Midbrain (tissue), 1 donor: Measurements from ENCODE around the gene GABRR2.

Experiments used
- DNase-seq: peaks from one replicate; lab custom pipeline; 2025; lab: John Stamatoyannopoulos, UW

Gene GABRR2

DNA sequence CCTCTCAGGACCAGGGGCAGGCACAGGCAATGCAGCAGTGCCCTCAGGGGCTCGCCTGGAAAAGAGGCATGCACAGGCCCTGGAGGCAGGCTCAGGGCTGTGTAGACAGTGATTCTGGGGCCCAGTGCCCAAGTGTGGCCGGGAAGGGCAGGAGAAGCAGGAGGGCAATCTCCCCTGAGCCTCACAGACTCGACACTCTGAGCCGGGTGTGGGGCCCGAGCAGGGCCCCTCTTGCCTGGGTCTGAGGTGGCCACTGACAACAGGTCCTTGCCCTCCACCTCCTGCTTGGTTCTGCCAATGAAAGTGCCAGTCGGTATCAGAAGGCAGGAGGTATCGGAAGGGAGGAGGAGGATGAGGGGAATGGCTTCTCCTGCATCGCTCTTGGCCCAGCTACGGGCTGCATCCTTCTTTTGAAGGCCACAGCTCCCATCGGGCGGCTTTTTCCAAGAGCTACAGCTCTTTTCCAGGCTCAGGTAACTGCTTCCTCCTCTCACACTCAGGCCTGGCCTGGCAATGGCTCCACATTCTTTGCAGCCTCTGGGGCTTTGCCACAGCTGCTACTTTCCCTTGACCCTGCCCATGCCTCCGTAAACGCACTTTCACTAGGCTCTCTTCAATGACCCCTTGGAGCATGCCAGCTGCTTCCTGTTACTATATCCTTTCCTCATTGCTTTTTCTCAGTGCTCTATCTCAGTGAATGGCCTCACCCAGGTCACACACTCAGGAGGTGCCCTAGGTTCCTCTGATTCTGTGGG lies 24.5 kb downstream of the GABRR2 start:
- DNase-seq, result no peak

DNA sequence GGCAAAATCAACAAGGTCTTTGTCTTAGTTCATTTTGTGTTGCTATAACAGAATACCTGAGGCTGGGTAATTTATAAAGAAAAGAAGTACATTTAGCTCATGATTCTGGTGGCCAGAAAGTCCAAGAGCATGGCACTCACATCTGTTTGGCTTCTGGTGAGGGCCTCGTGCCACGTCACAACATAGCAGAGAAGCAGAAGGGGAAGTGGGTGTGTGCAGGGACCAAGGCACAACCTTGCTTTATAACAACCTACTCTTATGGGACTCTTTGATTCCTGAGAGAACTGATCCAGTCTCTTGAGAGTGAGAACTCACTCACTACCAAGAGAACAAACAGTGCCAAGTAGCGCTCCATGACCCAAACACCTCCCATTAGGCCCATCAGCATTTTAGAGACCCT lies 25.4 kb downstream of the GABRR2 start:
- DNase-seq, result no peak

DNA sequence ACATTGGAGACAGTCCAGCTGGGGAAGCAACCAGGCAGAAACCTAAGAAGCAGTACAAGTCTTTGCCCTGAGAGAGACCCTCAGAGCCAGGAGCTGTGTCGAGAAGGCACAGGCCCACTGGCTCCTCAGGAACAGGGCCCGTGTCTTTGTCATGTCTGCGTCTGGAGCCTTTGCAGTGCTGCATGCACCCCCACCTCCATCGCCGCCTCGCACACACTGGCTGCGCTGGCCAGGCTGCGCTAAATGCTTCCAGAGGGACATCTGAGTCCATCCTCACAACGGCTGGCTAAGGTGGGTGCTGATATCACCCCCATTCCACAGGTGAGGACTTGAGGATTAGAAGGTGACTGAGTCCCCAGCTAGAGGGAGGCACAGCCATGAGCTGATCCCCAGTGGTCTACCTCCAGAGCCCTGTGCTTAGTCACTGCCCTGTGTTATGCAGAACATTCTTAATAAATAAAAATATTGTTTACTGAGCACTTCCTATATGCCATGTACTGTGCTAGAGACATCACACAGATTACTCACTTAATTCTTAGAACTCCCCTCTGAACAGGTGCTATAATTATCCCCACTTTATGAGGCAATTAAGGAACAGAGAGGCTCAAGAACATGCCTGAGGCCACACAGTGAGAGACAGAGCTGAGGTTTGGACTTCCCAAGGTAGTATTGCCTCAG lies 27.6 kb downstream of the GABRR2 start:
- no peak for DNase-seq

DNA sequence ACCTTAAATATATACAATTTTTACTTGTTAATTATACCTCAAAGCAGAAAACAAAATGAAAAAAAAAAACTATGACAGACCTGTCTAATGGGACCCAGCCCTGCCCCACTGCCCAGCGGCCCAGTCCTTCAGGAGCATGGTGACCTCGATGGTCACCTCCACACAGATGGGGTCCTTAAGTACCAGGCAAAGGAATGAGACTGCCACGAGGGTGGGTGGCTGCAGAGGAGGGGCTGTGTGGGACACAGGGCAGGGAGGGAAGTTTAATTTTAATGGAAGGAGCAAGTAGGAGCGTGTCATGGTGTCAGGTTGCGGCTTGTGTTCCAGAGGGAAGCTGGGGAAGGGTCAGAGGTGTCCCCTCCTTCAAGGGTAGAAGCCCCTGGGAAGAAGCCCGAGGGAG lies 28.6 kb downstream of the GABRR2 start:
- no peak for DNase-seq

DNA sequence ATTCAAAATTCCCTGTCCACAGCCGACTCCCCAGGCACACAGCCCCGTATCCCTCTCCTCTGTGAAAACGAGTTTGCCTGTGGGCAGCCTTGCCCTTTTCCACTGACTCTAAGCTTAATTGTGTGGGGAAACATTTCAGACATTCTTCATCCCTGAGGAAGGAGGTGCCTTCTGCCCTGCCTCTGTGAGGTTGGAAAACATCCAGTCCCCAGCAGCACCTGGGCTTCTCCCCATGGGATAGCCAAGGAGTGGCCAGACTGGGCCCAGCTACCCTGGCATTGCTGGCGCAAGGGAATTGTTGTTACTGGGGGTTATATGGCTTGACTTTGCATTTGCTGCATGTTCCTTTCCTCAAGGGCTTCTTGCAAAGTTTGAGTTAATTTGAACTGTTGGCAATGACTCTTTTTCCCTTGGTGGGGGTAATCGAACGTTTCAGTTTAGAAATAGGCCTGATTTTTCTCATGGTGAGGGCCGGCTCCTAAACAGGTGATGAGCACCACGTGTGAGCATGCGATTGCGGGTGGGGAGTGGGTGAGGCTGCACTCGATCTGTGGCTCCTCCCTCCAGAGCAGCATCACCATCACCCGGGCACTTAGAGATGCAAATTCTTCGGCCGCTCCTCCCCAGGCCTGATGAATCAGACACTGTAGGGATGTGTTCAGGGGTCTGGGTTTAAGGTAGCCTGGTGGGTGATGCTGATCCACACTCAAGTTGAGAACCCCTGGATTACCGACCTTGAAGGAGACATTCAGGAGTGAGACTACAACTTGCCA lies 29.9 kb downstream of the GABRR2 start:
- no peak for DNase-seq

DNA sequence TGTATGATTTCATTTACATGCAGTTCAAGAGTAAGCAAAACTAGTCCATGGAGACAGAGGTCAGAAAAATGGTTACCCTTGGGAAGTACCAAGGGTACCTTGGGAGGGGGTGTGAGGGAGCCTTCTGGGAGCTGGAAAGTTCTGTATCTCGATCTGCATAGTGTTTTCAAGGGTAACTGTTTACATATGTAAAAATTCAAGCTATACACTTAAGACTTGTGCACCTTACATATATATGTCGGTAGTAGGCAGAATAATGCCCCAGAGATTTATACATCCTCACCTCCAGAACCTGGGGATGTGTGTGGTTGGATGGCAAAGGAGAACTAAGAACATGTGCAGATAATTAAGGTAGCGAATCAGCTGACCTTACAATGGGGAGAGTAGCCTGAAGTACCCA lies 31.0 kb downstream of the GABRR2 start:
- no peak for DNase-seq

DNA sequence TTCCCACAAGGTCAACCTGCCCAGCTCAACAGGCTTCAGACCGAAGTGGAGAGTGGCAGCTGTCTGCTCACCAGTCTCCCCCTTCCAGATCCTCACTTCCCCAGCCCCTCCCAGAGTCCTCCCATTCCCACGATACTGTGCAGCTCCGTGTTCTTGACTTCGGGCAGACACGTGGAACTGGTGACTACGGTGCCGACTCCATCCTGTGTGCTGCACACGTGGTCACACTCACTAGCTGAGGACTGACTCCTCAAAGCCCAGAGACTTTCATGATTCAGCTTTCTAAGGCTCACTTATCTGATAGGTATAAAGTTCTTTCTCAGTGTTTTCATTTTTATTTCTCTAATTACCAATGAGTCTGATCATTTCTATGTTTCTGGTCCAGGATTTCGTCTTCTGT lies 32.4 kb downstream of the GABRR2 start:
- DNase-seq, result no peak

DNA sequence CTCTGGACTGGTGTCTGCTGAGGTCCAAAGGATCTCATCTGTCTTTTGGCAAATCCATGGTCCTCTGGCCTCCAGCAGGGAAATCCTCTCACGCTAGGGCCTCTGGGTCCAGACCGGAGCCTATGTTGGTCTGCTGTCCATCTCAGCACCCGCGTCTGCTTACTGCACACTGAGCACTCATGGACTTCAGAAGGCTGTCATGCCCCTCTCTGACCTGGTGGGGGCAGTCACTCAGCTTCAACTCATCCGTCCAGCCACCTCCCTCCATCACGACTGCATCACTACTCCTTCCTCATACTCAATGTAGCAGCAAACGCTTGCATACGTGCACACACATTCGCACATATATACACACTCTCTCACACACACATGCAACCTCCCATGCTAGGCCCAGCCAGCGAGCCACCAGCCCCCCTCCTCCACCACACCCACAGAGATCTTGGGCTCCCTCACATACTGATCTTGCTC lies 33.3 kb downstream of the GABRR2 start:
- no peak for DNase-seq

DNA sequence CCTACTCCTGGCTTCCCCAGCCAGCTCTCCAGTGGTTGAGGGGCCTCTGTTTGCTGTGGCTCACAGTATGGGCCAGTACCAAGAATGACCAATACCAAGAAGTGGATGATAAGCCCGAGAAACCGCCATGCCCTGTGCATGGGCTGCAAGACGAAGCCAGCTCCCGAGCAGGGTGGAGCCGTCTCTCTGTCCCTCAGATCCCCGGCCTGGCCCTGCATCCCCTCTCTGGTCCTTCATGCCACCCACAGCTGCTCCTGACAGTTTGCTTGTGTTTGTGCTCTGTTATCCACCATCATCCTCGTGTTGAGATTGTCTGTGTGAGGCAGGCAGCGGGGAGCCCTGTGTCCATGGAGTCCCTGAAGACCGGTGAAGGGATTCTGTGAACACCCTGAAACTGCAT lies 36.1 kb downstream of the GABRR2 start:
- no peak for DNase-seq

DNA sequence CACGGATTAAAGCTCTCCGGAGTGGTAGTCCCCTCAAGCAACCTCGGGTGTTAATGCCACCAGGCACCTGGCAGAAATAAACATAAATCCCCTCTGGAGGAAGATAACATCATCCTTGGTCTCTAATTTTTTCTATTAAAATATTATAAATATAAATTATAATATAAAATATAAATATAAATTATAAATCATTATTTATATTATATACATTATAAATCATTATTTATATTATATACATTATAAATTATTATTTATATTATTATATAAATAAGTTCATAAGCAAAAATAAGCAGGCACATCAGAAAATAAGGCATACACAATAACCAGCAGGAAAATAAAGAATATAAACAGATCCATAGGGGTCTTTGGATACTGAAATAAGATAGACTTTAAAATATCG lies 39.2 kb downstream of the GABRR2 start:
- DNase-seq, result no peak

DNA sequence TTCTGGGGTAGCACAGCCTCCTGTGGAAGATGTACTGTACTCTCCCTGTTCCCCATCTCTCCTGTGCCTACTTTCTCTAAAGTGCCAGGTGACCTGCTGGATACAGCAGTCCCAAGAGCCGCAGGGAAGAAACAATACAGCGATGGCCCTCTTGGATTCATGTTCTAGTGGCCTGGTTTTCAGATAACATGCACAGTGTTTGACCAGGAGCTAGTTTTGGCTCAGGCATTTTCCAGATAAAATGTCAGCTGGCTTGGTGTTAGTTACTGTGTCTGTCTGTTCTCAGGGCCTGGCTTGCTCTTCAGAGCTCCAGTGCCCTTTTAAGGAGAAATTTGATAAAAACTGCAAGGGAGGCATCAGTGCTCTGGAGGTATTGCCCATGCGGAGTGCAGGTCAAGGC lies 41.3 kb downstream of the GABRR2 start:
- no peak for DNase-seq

DNA sequence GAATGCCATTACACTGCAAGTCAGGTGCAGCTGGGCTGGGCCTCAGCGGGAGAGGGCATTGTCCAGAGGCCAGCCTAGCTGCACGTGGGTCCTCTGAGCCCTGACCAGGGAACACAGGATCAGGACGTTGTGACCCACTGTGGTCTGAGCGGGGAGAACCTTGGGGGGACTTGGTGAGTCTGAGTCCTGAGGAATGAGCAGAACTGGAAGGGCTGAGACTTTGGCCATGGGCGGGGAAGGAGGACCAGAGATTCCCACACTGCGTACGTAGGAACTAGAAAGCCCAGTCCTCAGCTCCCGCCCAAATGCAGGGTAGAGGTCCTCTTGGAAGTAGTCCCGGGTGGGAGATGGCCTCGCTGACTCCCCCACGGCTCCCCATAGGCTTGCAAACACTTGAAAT lies 42.5 kb downstream of the GABRR2 start:
- no peak for DNase-seq

DNA sequence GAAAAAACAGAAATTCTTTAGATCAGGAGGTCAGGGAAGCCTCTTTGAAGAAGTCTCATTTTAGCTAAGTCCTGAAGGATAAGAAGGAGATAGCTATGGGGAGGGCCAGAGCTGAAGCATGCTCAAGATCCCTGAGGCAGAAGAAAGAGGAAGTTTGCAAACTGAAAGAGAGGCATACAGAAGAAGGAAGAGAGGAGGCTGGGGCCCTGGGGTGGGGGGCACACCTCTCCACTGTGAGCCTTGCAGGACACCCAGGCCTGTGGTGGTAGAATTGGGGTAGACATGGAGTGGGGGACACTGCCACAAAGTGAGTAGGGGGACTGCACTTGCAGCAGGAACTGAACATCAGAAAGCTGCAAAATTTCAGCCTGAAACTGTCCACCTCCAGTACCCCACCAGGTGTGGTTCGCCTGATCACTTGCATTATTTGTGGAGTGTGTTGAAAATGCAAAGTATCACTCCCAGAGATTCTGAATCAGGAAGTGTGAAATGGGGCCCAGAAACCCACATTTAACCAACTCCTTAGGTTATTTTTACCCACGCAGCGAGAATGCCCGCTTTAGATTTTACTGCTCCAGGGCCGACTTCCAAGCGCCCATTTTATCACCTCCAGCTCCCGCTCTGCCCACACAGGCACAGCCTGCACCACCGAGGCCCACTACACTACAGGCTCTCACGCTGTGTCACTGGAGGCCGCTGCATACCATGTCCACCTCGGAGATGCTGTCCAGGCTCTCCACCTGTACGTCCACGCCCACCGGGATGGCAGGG lies 44.0 kb downstream of the GABRR2 start:
- DNase-seq, result no peak

DNA sequence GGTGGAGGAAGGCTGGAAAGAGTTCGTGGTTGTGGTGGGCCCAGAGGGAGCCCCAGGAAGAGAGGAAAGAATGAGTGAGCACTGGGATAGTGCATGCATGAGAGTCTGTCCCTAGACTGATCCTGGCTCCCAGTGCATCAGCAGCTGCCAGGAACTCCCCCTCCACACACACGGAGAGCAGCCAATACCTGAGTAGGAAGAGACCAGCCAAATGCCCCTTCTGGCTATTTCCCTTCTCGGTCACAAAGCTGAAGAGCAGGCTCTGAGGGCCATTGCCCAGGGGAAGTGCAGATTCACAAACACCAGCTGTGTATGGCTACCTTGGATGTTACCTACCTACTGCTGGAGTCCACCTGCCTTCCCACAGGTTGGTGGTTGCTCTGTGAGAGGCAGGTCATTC lies 45.1 kb downstream of the GABRR2 start:
- DNase-seq, result no peak

DNA sequence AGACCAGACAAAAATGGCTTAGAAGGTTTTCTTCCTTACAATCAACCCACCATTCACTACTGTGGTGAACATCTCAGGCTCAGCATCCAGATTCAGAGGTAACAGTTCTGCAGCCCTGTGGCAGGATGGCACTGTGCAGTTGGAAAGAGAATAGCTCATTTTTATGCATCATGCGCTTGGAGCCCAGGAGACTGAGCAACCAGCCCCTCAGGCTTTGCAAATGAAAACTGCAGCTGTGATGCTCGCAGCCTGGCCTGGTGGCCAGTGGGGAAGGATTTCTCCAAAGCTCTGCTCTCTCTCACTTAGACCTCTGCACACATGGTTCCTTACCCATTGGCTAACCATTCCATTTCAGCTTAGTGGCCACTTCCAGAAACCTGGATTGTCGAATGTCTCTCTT lies 45.8 kb downstream of the GABRR2 start:
- no peak for DNase-seq

DNA sequence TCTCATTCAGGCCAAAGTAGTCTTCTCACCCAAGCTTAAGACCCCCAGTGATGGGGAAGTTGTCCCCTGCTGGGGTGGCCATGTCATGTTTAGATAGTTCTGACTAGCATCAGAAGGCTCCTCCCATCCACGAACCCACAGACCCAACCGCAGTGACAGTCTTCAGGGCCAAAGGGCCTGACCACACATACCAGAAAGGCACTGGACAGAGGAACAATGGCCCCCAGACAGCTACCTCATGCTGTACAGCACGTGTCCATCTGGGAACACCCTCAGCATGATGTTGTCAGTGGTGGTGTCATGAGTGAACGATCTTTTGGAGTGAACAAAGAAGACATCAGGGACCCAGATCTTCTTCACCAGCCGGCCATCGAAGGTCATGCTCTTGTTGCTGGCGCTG lies 46.3 kb downstream of the GABRR2 start:
- no peak for DNase-seq

DNA sequence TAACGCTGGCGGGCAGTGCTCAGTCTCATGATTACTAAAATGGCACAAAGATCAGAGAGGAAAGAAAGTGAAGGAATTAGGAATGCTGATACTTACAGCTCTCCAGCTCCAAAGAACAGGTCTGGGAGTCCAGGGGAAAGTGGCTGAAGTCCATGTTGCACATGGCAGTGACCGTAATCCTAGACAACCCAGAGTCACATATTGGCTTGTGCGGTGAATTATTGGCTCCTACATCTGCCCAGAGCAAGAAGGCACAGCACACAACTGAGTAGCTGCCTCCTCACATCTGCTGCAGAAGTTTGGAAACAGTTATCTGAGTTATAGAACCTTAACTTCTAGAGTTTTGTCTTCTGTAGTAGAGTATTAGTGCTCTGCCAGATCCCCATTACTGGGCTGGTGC lies 47.2 kb downstream of the GABRR2 start:
- DNase-seq, result no peak

DNA sequence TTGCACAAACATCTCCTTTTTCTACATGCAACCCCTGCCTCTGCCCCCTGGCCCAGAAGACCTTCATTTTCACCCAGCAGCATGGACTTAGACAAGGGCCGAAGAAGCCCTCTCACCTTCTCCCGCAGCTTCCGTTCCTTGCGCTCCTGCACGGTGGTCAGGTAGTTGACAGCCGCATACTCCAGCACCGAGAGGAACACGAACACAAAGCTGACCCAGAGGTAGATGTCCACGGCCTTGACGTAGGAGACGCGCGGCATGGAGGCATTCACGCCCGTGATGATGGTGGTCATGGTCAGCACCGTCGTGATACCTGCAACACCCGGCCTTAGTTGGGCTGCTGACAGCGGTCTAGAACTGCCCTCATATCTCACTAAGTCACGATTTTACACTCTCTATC lies 50.8 kb downstream of the GABRR2 start:
- DNase-seq, result no peak

DNA sequence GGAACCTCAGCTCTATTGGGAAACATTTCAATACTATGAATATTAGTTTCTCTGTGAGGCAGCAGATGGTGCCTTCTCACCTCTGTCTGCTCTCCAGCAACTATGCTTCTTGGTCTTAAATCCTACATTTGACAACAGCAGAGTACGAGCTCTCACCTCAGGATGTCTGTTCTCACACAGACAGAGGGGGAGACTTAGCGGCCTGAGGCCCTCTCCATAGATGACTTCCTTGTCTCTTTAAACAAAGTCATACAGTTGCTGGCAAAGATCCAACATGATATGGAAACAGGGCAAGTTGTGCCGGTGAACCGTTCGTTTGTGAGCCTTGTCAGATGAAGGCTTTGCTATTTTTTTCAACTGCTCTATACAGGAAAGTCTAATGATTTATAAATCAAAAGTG lies 54.3 kb downstream of the GABRR2 start:
- no peak for DNase-seq

DNA sequence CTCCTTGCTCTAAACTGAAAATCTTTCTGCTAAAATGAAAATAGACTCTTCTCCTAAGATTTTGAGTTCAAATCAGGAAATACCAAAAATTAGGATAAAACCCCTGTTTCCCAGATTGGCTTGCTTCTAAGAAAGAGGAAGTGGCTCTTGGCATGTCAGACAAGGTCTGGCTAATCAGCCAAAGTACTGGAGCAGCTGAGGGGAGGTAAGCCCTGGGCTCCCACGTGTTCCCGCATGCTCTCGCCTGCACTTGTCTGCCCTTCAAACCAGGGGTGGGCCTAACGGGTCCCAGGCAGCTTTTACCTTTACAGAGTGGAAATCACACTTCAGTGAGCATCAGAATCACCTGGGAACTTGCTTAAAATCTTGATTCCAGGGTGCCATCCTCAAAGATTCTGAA lies 54.8 kb downstream of the GABRR2 start:
- DNase-seq, result no peak

DNA sequence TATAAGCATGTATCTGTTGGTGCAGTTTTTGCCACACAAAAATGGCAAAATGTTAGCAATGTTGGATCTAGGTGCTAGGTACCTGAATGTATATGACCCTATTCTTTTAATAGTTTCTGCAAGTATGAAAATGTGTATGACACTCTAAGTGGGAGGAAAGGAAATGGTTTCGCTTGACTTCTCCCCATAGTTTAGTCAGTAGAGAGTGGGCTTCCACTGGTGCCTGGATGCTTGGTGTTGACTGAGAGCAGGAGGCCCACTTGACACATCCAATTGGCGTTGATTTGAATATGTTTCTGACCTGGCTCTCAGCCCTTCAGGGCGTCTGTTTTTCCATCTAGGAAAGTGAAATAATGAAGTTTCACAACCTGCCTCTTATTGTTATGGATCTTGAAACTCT lies 56.2 kb downstream of the GABRR2 start:
- DNase-seq, result no peak

DNA sequence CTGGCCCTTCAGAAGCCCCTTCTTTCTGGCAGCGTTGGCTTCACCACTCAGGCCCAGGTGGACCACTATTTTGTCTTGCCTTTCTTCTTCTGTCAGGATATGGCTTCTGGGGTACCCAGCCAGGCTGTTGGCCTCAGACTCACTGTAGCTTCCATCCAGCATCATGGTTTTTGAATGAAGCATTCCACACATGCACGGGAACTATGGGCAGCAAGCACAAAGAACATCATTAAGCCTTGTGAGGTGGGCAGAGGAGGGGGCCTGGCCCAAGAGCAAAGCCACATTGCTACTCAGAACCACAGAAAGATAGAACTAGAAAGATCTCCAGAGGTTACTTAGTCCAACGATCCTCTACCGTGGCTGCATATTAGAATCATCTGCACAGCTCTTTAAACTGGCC lies 57.3 kb downstream of the GABRR2 start:
- no peak for DNase-seq
